Spleen (tissue), 7 donors: ENCODE results near the gene TMEM192.

ENCODE experiments used
- POLR2A ChIP-seq, 3 donors: fragments of 450-650 bp; IDR thresholded peaks; one replicate each; pipeline ENCODE4 v1.5.1; 2017; ENCODE audit warnings: antibody characterized with exemption in 3 of 3, mild to moderate bottlenecking in 1 of 3
- POLR2AphosphoS5 ChIP-seq, 3 donors: sonication (generic); formaldehyde crosslinking; IDR thresholded peaks; one replicate each; pipeline ENCODE4 v1.5.1; 2017; ENCODE audit warnings: antibody characterized with exemption in 3 of 3
- TF ChIP-seq, protein P1 (sequence below), 11 experiments: fragments of 200-600 bp in 7 of 11; fragments of 450-650 bp in 4 of 11; sonication (generic) in 4 of 11; IDR thresholded peaks in 8 of 11; conservative IDR thresholded peaks in 3 of 11; 1 replicate in 7 of 11; 2 replicates in 4 of 11; pipeline versions ENCODE4 v1.4.0 to v1.8.0; 2016 to 2021; ENCODE audit warnings: antibody characterized with exemption in 11 of 11, inconsistent platforms in 4 of 11, mild to moderate bottlenecking in 1 of 11
- donor health status: DM: no; HTN: no; CAD: no; lungs with moderate emphysema.
- donor health status: DM: no; HTN: no; CAD: no.
- donor health status: DM: no; HTN: no; CAD: no.

DNA sequence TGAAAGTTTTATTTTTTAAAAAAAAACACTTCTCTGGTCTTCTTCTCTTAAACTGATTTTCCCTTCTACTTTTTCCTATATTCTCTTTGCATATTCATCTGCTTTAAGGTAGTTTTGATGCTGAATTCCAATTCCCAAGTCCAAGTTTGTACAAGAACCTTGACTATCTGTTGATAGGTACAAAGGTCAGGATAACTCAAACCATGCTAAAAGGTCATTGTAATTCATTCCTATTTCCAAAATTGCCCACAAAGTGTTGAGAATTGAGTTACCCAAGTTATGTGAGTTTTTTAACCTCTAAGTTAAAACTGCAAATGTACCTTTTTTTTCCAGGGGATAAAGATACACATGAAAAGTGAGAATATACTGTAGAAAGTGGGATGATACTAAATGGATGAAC is 46.1 kb upstream of the TMEM192 start:
- TF ChIP-seq, protein P1, sequence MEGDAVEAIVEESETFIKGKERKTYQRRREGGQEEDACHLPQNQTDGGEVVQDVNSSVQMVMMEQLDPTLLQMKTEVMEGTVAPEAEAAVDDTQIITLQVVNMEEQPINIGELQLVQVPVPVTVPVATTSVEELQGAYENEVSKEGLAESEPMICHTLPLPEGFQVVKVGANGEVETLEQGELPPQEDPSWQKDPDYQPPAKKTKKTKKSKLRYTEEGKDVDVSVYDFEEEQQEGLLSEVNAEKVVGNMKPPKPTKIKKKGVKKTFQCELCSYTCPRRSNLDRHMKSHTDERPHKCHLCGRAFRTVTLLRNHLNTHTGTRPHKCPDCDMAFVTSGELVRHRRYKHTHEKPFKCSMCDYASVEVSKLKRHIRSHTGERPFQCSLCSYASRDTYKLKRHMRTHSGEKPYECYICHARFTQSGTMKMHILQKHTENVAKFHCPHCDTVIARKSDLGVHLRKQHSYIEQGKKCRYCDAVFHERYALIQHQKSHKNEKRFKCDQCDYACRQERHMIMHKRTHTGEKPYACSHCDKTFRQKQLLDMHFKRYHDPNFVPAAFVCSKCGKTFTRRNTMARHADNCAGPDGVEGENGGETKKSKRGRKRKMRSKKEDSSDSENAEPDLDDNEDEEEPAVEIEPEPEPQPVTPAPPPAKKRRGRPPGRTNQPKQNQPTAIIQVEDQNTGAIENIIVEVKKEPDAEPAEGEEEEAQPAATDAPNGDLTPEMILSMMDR (IDR thresholded peaks at IDR 0.05 in 8 of 11, conservative IDR thresholded peaks at IDR 0.05 in 3 of 11): no peak
- TF ChIP-seq POLR2A (IDR thresholded peaks at IDR 0.05): no peak
- TF ChIP-seq POLR2AphosphoS5 (IDR thresholded peaks at IDR 0.05): no peak
